ENCODE data around the gene PDGFRB. TPM values are rescaled to one million over a fixed set of nuclear protein-coding genes. Genes with fewer than 3 reads are reported as not detected.

Gene PDGFRB
- total RNA-seq, 6 experiments from 2014 or later = 6.8 to 19.5 (median 9.4) TPM

GRCh38 chr5:150104550-150104870, 51.1 kb downstream of the PDGFRB start:
- no peak for ATAC-seq
- intact Hi-C loops (cut with DNase I) = no loop called here
- Histone ChIP-seq H3K27ac (no peak overlapping the region), H3K4me3 (no peak overlapping the region), H3K27me3 (no peaks in the 10 kb centered on the region), H3K36me3 (no peaks in the 10 kb centered on the region), H3K9me3 (no peaks in the 10 kb centered on the region), H3K4me1 (no peaks in the 10 kb centered on the region)
- no CpG with 5 or more reads among the region's 2 CpGs for WGBS (ENCODE audit: insufficient coverage, low coverage, low lambda C conversion rate, missing lambda C conversion rate)
- no peak for TF ChIP-seq POLR2A (IDR thresholded peaks at IDR 0.05)
- TF ChIP-seq, protein P1, sequence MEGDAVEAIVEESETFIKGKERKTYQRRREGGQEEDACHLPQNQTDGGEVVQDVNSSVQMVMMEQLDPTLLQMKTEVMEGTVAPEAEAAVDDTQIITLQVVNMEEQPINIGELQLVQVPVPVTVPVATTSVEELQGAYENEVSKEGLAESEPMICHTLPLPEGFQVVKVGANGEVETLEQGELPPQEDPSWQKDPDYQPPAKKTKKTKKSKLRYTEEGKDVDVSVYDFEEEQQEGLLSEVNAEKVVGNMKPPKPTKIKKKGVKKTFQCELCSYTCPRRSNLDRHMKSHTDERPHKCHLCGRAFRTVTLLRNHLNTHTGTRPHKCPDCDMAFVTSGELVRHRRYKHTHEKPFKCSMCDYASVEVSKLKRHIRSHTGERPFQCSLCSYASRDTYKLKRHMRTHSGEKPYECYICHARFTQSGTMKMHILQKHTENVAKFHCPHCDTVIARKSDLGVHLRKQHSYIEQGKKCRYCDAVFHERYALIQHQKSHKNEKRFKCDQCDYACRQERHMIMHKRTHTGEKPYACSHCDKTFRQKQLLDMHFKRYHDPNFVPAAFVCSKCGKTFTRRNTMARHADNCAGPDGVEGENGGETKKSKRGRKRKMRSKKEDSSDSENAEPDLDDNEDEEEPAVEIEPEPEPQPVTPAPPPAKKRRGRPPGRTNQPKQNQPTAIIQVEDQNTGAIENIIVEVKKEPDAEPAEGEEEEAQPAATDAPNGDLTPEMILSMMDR (IDR thresholded peaks at IDR 0.05) = no peak
- DNase-seq = no peak

GRCh38 chr5:150103678-150104549, 51.7 kb downstream of the PDGFRB start:
- intact Hi-C loops (cut with DNase I) = no loop called here
- 83% methylated on average over 2 of the region's 5 CpGs for WGBS (ENCODE audit: insufficient coverage, low coverage, low lambda C conversion rate, missing lambda C conversion rate)
- Histone ChIP-seq H3K27me3 (no peaks in the 10 kb centered on the region), H3K4me3 (no peak overlapping the region), H3K36me3 (no peaks in the 10 kb centered on the region), H3K9me3 (no peaks in the 10 kb centered on the region), H3K4me1 (no peaks in the 10 kb centered on the region), H3K27ac (no peak overlapping the region)
- no peak for TF ChIP-seq POLR2A (IDR thresholded peaks at IDR 0.05)
- TF ChIP-seq, protein P1 (IDR thresholded peaks at IDR 0.05) = no peak
- DNase-seq (peak in 1 of 3 donors; percentile 45), ATAC-seq (no peak)

DNA sequence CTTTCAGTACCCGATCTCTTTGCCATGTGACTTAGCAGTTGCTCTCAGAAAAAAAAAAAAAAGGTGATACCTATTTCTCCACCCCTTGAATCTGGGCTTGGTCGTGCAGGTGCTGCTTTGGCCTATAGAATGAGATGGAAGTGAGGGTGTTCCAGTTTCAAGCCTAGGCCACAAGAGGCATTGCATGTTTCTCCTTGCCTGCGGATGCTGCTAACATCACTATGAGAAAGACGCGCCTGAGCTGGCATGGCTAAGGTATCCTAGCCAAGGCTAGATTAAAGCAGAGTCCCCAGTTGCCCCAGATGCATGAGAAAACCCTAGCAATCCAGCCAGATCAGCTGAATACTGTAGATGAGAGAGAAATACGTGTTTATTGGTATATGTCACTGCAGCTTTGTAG, 54.6 kb downstream of the PDGFRB start:
- H3K9me3 ChIP-seq = no peaks in the 10 kb centered on the region
- DNase-seq (no peak), ATAC-seq (no peak)
- H3K27me3 ChIP-seq = no peaks in the 10 kb centered on the region
- 59% methylated on average over 4 of the region's 6 CpGs for WGBS (ENCODE audit: insufficient coverage, low coverage, low lambda C conversion rate, missing lambda C conversion rate)
- intact Hi-C loops (cut with DNase I) = no loop called here
- H3K27ac ChIP-seq = no peak overlapping the region
- no peaks in the 10 kb centered on the region for H3K36me3 ChIP-seq
- H3K4me3 ChIP-seq = no peak overlapping the region
- H3K4me1 ChIP-seq = no peaks in the 10 kb centered on the region
- TF ChIP-seq, protein P1 (IDR thresholded peaks at IDR 0.05) = no peak
- no peak for TF ChIP-seq POLR2A (IDR thresholded peaks at IDR 0.05)

DNA sequence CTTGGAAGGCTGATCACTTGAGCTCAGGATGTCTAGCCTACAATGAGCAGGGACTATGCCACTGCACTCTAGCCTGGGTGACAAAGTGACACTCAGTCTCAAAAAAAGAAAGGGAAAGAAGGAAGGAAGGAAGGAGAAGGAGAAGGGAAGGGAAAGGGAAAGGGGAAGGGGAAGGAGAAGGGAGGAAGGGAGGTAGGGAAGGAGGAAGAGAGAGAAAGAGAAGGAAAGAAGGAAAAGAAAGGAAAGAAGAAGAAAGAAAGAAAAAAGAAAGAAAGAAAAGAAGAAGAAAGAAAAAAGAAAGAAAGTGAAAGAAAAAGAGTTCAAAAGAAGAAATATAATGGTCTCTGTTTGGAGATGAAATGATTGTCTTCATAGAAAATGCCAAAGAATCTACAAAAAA, 58.5 kb downstream of the PDGFRB start:
- Histone ChIP-seq H3K27ac (no peak overlapping the region), H3K4me3 (no peak overlapping the region), H3K9me3 (no peaks in the 10 kb centered on the region), H3K4me1 (no peaks in the 10 kb centered on the region), H3K27me3 (no peaks in the 10 kb centered on the region), H3K36me3 (no peaks in the 10 kb centered on the region)
- intact Hi-C loops (cut with DNase I) = no loop called here
- TF ChIP-seq, protein P1 (IDR thresholded peaks at IDR 0.05) = no peak
- no peak for TF ChIP-seq POLR2A (IDR thresholded peaks at IDR 0.05)
- ATAC-seq (no peak), DNase-seq (no peak)

Data from right lobe of liver (tissue), 6 donors.